ENCODE results near the gene CCNT2. TPM values are rescaled to one million over a fixed set of nuclear protein-coding genes. Genes with fewer than 3 reads are reported as not detected.
A peak's percentile ranks its signal among the peaks of the same experiment; 100 is the strongest.

CCNT2 gene
- 42.3 and 42.9 TPM in 2 replicates for polyA plus RNA-seq (2013)

GRCh38 chr2:134918526-134919340, at the start of gene CCNT2:
Gene CCNT2, plus strand, starts transcription at chr2:134918822. Its CDS starts 33 bp downstream, at chr2:134918855.
- Histone ChIP-seq H3K79me2 (ENCODE audit: control insufficient read depth, insufficient read depth, low read length, poor library complexity) (peaks cover 14% of the 10 kb centered on the region), H3K79me1 (ENCODE audit: low read length) (peaks cover 17% of the 10 kb centered on the region), H4K91ac (ENCODE audit: low read depth, low read length) (peak within 1 kb of the TSS; percentile 97), H3K14ac (ENCODE audit: low read length) (peak within 1 kb of the TSS; percentile 97), H2BK120ac (ENCODE audit: insufficient read depth, low read length, poor library complexity) (peak within 1 kb of the TSS; percentile 84), H2AFZ (ENCODE audit: insufficient read depth, low read length, poor library complexity) (peak within 1 kb of the TSS; percentile 89), H2AK5ac (ENCODE audit: low read length) (peak within 1 kb of the TSS; percentile 31), H2BK5ac (ENCODE audit: low read depth, low read length, poor library complexity) (peak within 1 kb of the TSS; percentile 93), H3K4me1 (ENCODE audit: control insufficient read depth in 1 of 2, insufficient read depth in 2 of 2, low read length in 2 of 2) (peaks cover 3 to 9% of the 10 kb centered on the region in 2 experiments), H3K36me3 (ENCODE audit: control insufficient read depth in 1 of 2, insufficient read depth in 2 of 2, low read length in 2 of 2) (peaks cover 0 to 2% of the 10 kb centered on the region in 2 experiments), H3K4ac (ENCODE audit: low read depth, low read length) (peak within 1 kb of the TSS; percentile 87), H4K12ac (ENCODE audit: low read depth, low read length) (peak within 1 kb of the TSS; percentile 76), H3K27ac (ENCODE audit: low read depth, low read length) (peak within 1 kb of the TSS; percentile 98), H4K8ac (ENCODE audit: low read depth, low read length) (peak within 1 kb of the TSS; percentile 94), H2BK12ac (ENCODE audit: low read length) (peak within 1 kb of the TSS; percentile 19), H3K4me3 (ENCODE audit: low read depth, low read length) (peak within 1 kb of the TSS; percentile 92), H3K18ac (ENCODE audit: low read length) (peak within 1 kb of the TSS; percentile 93), H3K9ac (ENCODE audit: low read length) (peak within 1 kb of the TSS; percentile 99), H3K23ac (ENCODE audit: low read length) (peak within 1 kb of the TSS; percentile 41), H3K4me2 (ENCODE audit: low read length) (peak within 1 kb of the TSS; percentile 51), H3K9me3 (ENCODE audit: insufficient read depth, low read depth, low read length) (no peaks in the 10 kb centered on the region), H3K27me3 (ENCODE audit: insufficient read depth, low read length) (no peaks in the 10 kb centered on the region)
- peak; percentile 99 to 100 for DNase-seq
- no CpG with 5 or more reads among the region's 83 CpGs for WGBS (ENCODE audit: extremely low coverage, insufficient coverage, insufficient read length)

- Histone ChIP-seq H3K4me1 (ENCODE audit: control insufficient read depth in 1 of 2, insufficient read depth in 2 of 2, low read length in 2 of 2) (no peaks in the 10 kb centered on the region), H2BK12ac (ENCODE audit: low read length) (no peak overlapping the region), H3K23ac (ENCODE audit: low read length) (no peak overlapping the region), H3K9ac (ENCODE audit: low read length) (no peak overlapping the region), H2AFZ (ENCODE audit: insufficient read depth, low read length, poor library complexity) (no peak overlapping the region), H2BK5ac (ENCODE audit: low read depth, low read length, poor library complexity) (no peak overlapping the region), H3K14ac (ENCODE audit: low read length) (no peak overlapping the region), H3K4me3 (ENCODE audit: low read depth, low read length) (no peak overlapping the region), H2AK5ac (ENCODE audit: low read length) (no peak overlapping the region), H3K4ac (ENCODE audit: low read depth, low read length) (no peak overlapping the region), H3K27ac (ENCODE audit: low read depth, low read length) (no peak overlapping the region), H3K18ac (ENCODE audit: low read length) (no peak overlapping the region), H4K91ac (ENCODE audit: low read depth, low read length) (no peak overlapping the region), H4K12ac (ENCODE audit: low read depth, low read length) (no peak overlapping the region), H3K4me2 (ENCODE audit: low read length) (no peak overlapping the region), H3K79me1 (ENCODE audit: low read length) (no peaks in the 10 kb centered on the region), H2BK120ac (ENCODE audit: insufficient read depth, low read length, poor library complexity) (no peak overlapping the region), H3K36me3 (ENCODE audit: control insufficient read depth in 1 of 2, insufficient read depth in 2 of 2, low read length in 2 of 2) (no peaks in the 10 kb centered on the region), H3K79me2 (ENCODE audit: control insufficient read depth, insufficient read depth, low read length, poor library complexity) (no peaks in the 10 kb centered on the region), H4K8ac (ENCODE audit: low read depth, low read length) (no peak overlapping the region), H3K27me3 (ENCODE audit: insufficient read depth, low read length) (no peaks in the 10 kb centered on the region), H3K9me3 (ENCODE audit: insufficient read depth, low read depth, low read length) (no peaks in the 10 kb centered on the region)
- WGBS (ENCODE audit: extremely low coverage, insufficient coverage, insufficient read length), result no CpG with 5 or more reads among the region's 8 CpGs
- no peak for DNase-seq
These were observed 48.5 kb upstream of the CCNT2 start for GRCh38 chr2:134869946-134870736.

- H4K91ac ChIP-seq (ENCODE audit: low read depth, low read length), result no peak overlapping the region
- H4K8ac ChIP-seq (ENCODE audit: low read depth, low read length), result no peak overlapping the region
- H2BK120ac ChIP-seq (ENCODE audit: insufficient read depth, low read length, poor library complexity), result no peak overlapping the region
- H2AFZ ChIP-seq (ENCODE audit: insufficient read depth, low read length, poor library complexity), result no peak overlapping the region
- no peaks in the 10 kb centered on the region for H3K27me3 ChIP-seq (ENCODE audit: insufficient read depth, low read length)
- no peaks in the 10 kb centered on the region for H3K4me1 ChIP-seq (ENCODE audit: control insufficient read depth in 1 of 2, insufficient read depth in 2 of 2, low read length in 2 of 2)
- no peak overlapping the region for H2AK5ac ChIP-seq (ENCODE audit: low read length)
- no peaks in the 10 kb centered on the region for H3K36me3 ChIP-seq (ENCODE audit: control insufficient read depth in 1 of 2, insufficient read depth in 2 of 2, low read length in 2 of 2)
- no peak overlapping the region for H2BK5ac ChIP-seq (ENCODE audit: low read depth, low read length, poor library complexity)
- no peak overlapping the region for H3K14ac ChIP-seq (ENCODE audit: low read length)
- no peak overlapping the region for H3K9ac ChIP-seq (ENCODE audit: low read length)
- no peak for DNase-seq
- no peak overlapping the region for H4K12ac ChIP-seq (ENCODE audit: low read depth, low read length)
- no peak overlapping the region for H3K23ac ChIP-seq (ENCODE audit: low read length)
- H3K9me3 ChIP-seq (ENCODE audit: insufficient read depth, low read depth, low read length), result no peaks in the 10 kb centered on the region
- no peak overlapping the region for H3K18ac ChIP-seq (ENCODE audit: low read length)
- no peak overlapping the region for H3K4me2 ChIP-seq (ENCODE audit: low read length)
- no peaks in the 10 kb centered on the region for H3K79me2 ChIP-seq (ENCODE audit: control insufficient read depth, insufficient read depth, low read length, poor library complexity)
- H3K4me3 ChIP-seq (ENCODE audit: low read depth, low read length), result no peak overlapping the region
- H2BK12ac ChIP-seq (ENCODE audit: low read length), result no peak overlapping the region
- H3K79me1 ChIP-seq (ENCODE audit: low read length), result no peaks in the 10 kb centered on the region
- H3K4ac ChIP-seq (ENCODE audit: low read depth, low read length), result no peak overlapping the region
- no CpG with 5 or more reads among the region's 2 CpGs for WGBS (ENCODE audit: extremely low coverage, insufficient coverage, insufficient read length)
- no peak overlapping the region for H3K27ac ChIP-seq (ENCODE audit: low read depth, low read length)
These were observed 45.5 kb upstream of the CCNT2 start for GRCh38 chr2:134873152-134873551.

- no peak overlapping the region for H3K18ac ChIP-seq (ENCODE audit: low read length)
- H3K36me3 ChIP-seq (ENCODE audit: control insufficient read depth in 1 of 2, insufficient read depth in 2 of 2, low read length in 2 of 2), result no peaks in the 10 kb centered on the region
- no peak overlapping the region for H3K9ac ChIP-seq (ENCODE audit: low read length)
- DNase-seq, result peak in 1 of 2 donors; percentile 31
- H3K4ac ChIP-seq (ENCODE audit: low read depth, low read length), result no peak overlapping the region
- WGBS (ENCODE audit: extremely low coverage, insufficient coverage, insufficient read length), result no CpG with 5 or more reads among the region's 1 CpG
- no peak overlapping the region for H4K8ac ChIP-seq (ENCODE audit: low read depth, low read length)
- H3K27me3 ChIP-seq (ENCODE audit: insufficient read depth, low read length), result no peaks in the 10 kb centered on the region
- H4K91ac ChIP-seq (ENCODE audit: low read depth, low read length), result no peak overlapping the region
- no peak overlapping the region for H4K12ac ChIP-seq (ENCODE audit: low read depth, low read length)
- H2AFZ ChIP-seq (ENCODE audit: insufficient read depth, low read length, poor library complexity), result no peak overlapping the region
- no peaks in the 10 kb centered on the region for H3K4me1 ChIP-seq (ENCODE audit: control insufficient read depth in 1 of 2, insufficient read depth in 2 of 2, low read length in 2 of 2)
- no peak overlapping the region for H3K4me2 ChIP-seq (ENCODE audit: low read length)
- H3K79me2 ChIP-seq (ENCODE audit: control insufficient read depth, insufficient read depth, low read length, poor library complexity), result no peaks in the 10 kb centered on the region
- H2BK120ac ChIP-seq (ENCODE audit: insufficient read depth, low read length, poor library complexity), result no peak overlapping the region
- no peak overlapping the region for H2BK12ac ChIP-seq (ENCODE audit: low read length)
- H2AK5ac ChIP-seq (ENCODE audit: low read length), result no peak overlapping the region
- no peak overlapping the region for H2BK5ac ChIP-seq (ENCODE audit: low read depth, low read length, poor library complexity)
- H3K23ac ChIP-seq (ENCODE audit: low read length), result no peak overlapping the region
- no peaks in the 10 kb centered on the region for H3K79me1 ChIP-seq (ENCODE audit: low read length)
- H3K27ac ChIP-seq (ENCODE audit: low read depth, low read length), result no peak overlapping the region
- H3K9me3 ChIP-seq (ENCODE audit: insufficient read depth, low read depth, low read length), result no peaks in the 10 kb centered on the region
- no peak overlapping the region for H3K4me3 ChIP-seq (ENCODE audit: low read depth, low read length)
- H3K14ac ChIP-seq (ENCODE audit: low read length), result no peak overlapping the region
These were observed 43.3 kb upstream of the CCNT2 start for GRCh38 chr2:134875309-134875708.

Measured in trophoblast cell (in vitro differentiated cells and primary cell).